Stimulated activated effector memory CD8-positive, alpha-beta T cell treated with anti-CD3 and anti-CD28 coated beads, Interleukin-12 subunit alpha, Interleukin-12 subunit beta, amount 100 ng/mL, for 72 hours (primary cell): ENCODE data around the gene NEUROD1.

Experiments
- ATAC-seq: fragments of 150-1000 bp; cut with Tn5 transposase; 2 replicates; pipeline ENCODE4 v1.10.0; 2021
- DNase-seq, 2 donors: peaks; one replicate each; pipeline ENCODE4 v3.0.0; 2021 to 2022; ENCODE audit warnings: low spot score in 2 of 2
- H3K27ac Mint-ChIP-seq: one replicate; pipeline ENCODE4 v1.8.0; 2022; ENCODE audit warnings: mild to moderate bottlenecking, mixed read lengths
- H3K36me3 Mint-ChIP-seq: one replicate; pipeline ENCODE4 v1.8.0; 2022; ENCODE audit warnings: mild to moderate bottlenecking, mixed read lengths
- H3K4me1 Mint-ChIP-seq: one replicate; pipeline ENCODE4 v1.8.0; 2022; ENCODE audit warnings: mixed read lengths
- H3K4me3 Mint-ChIP-seq: one replicate; pipeline ENCODE4 v1.8.0; 2022; ENCODE audit warnings: mild to moderate bottlenecking, mixed read lengths
- H3K9me3 Mint-ChIP-seq: one replicate; pipeline ENCODE4 v1.8.0; 2022; ENCODE audit warnings: mixed read lengths

NEUROD1 gene

DNA sequence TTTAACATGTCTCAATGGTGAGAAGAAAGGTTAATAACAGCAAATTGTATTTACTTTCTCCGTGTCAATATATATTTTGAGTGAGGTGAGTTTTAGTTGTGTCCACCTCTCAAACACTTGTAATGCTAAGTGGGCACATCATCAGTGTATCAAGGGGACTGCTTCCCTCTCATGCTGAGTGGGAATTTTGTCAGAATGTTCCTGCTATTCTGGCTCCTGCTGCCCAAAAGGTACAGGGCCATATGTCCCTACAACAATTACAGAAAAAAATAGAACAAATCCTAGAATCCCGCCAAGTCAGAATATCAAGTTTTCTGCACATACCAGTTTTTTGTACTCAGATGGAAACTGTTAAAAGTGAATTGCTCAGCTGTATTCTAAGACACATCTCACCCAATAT is 18.0 kb downstream of the NEUROD1 start:
- no peaks in the 10 kb centered on the region for H3K9me3 Mint-ChIP-seq
- DNase-seq: no peak
- H3K4me1 Mint-ChIP-seq: no peaks in the 10 kb centered on the region
- no peak overlapping the region for H3K4me3 Mint-ChIP-seq
- H3K27ac Mint-ChIP-seq: no peak overlapping the region
- H3K36me3 Mint-ChIP-seq: no peaks in the 10 kb centered on the region
- ATAC-seq: no peak

DNA sequence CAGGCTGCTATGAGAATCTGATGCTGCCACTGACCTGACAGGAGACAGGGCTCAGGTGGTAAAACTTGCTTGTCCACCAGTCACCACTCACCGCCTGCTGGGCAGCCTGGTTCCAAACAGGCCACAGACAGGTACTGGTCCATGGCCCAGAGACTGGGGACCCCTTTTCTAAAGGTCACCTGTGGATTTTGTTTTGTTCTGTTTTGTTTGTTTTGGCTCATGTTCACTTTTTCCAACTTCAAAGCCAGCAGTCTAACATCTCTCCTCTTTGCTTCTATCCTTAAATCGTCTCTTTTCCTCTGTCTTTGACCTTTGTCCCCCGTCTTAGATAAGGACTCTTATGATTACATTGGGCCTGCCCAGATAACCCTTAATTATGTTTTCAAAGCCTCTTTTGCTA is 20.1 kb downstream of the NEUROD1 start:
- Mint-ChIP-seq H3K9me3 (no peaks in the 10 kb centered on the region), H3K36me3 (no peaks in the 10 kb centered on the region), H3K4me3 (no peak overlapping the region), H3K27ac (no peak overlapping the region), H3K4me1 (peaks cover 5% of the 10 kb centered on the region)
- ATAC-seq (no peak), DNase-seq (no peak)

DNA sequence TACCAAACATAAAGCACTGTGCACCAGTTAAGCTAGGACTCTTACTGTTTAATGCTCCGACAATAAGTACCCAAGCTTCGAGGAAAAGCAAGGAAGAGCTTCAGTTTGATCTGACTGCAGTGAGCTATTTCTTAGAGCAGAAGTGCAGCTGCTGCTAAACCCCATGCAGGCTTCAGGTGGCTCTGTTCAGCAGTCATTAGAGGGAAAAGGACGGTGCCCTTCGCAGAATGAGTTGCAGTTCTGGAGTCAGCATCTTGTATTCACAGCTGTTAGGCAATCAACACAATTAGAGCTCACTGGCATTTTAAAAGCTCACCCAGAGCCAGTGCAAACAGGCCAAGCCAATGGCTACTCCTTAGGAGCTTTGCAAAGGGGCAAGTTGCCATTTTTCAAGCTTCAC is 21.9 kb downstream of the NEUROD1 start:
- DNase-seq (no peak), ATAC-seq (no peak)
- peaks cover 5% of the 10 kb centered on the region for H3K4me1 Mint-ChIP-seq
- H3K4me3 Mint-ChIP-seq: no peak overlapping the region
- no peak overlapping the region for H3K27ac Mint-ChIP-seq
- H3K36me3 Mint-ChIP-seq: no peaks in the 10 kb centered on the region
- H3K9me3 Mint-ChIP-seq: no peaks in the 10 kb centered on the region

DNA sequence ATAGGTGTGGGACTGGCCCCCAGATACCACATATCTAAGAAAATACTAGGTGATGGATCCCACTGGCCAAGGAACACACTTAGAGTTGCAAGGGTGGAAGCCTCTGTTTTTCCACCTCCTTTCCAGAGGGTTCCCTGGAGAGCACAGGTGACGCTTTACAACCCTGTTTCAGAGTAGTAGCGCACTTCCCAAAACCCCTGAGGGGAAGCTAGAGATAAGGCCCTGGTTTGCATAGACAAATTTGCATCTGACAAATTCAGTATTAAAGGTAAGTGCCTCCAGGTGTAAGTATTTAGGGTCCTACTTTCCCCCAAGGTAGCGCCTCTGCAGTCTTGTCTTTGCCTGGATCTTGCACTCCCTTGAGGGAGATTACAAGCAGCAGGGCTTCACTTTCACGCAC is 22.9 kb downstream of the NEUROD1 start:
- H3K9me3 Mint-ChIP-seq: no peaks in the 10 kb centered on the region
- H3K4me3 Mint-ChIP-seq: peak overlapping the region; percentile 73
- no peaks in the 10 kb centered on the region for H3K36me3 Mint-ChIP-seq
- no peak overlapping the region for H3K27ac Mint-ChIP-seq
- peaks cover 5% of the 10 kb centered on the region for H3K4me1 Mint-ChIP-seq
- no peak for ATAC-seq
- DNase-seq: no peak

DNA sequence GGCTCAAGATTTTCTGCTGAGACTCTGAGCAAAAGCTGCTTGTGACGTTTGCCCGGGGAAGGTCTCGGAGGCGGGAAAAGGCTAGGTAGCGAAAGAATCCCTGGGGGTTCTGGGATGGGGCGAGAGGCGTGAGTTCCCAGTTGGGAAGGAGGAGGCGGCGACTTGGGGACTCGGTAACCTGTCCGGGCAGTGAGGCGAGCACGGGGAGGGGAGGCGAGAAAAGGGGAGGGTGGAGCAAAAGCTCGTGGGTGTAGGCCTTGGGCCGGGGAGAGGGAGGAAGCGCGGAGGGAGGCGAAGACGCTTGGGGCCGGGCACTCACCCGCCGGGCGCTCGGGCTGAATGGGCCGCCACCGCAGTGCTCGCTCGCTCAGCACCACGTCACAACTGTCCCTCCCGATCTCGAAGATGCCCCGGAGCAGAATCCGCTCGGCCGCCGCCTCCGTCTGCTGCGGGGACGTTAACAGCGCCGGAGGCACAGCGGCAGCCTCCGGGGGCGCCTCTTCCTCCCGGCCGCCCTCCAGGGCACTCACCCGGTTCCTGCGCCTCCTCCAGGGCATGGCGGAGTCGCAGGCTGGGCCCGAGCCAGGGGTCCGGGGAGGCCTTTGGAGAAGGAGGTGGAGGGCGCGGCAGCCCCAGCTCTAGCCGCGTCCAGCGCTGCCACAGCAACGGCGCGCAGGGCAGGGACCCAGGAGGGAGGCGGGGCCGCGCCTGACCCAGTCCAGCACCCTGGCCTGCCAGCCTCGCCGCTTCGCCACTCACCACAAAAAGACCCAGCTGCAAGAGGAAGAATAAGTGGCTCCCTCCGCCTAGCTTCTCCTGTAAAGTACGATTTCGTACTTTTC is 23.6 kb downstream of the NEUROD1 start, which contains the start of gene CERKL:
CERKL (minus strand) TSS at position 656 of the 842 bp plus-strand sequence; CDS start at position 557, 99 bp downstream.
- DNase-seq: peak in 1 of 2 donors; percentile 56
- no peaks in the 10 kb centered on the region for H3K9me3 Mint-ChIP-seq
- peak; percentile 74 for ATAC-seq
- H3K4me1 Mint-ChIP-seq: peaks cover 5% of the 10 kb centered on the region
- no peak within 1 kb of the TSS for H3K27ac Mint-ChIP-seq
- no peaks in the 10 kb centered on the region for H3K36me3 Mint-ChIP-seq
- H3K4me3 Mint-ChIP-seq: peak within 1 kb of the TSS; percentile 73

DNA sequence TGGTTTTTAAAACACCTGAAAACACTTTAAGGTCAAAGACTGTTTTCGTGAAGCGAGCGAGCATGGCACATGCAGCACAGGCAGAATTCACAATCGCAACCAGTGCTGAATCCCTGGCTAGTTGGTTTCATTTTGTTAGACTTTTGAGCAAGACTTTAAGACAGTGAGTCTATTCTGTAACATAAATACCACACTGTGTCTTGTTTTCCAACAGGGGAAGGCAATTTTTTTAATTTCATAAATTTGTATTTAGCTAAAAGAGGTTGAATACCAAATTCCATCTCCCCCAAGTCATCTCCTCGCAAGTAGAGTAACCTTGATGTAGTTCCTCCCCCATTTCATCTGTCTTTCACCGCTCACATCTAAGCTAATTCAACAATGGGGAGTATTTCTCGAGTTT is 24.8 kb downstream of the NEUROD1 start:
- DNase-seq: no peak
- H3K27ac Mint-ChIP-seq: no peak overlapping the region
- H3K9me3 Mint-ChIP-seq: no peaks in the 10 kb centered on the region
- no peaks in the 10 kb centered on the region for H3K36me3 Mint-ChIP-seq
- peaks cover 5% of the 10 kb centered on the region for H3K4me1 Mint-ChIP-seq
- ATAC-seq: no peak
- H3K4me3 Mint-ChIP-seq: no peak overlapping the region

DNA sequence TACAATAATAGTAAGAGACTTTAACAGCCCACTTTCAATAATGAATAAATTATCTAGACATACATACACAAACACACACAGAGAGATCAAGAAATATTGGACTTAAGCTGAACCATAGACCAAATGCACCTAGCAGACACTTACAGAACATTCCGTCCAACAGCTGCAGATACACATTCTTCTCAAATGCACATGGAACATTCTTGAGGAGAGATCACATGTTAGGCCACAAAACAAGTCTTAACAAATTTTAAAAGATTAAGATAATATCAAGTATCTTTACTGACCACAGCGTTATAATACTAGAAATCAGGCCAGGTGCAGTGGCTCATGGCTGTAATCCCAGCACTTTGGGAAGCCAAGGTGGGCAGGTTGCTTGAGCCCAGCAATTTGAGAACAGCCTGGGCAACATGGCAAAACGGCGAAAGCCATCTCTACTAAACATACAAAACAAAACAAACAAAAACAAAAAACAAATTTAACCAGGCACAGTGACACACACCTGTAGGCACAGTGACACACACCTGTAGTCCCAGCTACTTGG is 30.8 kb downstream of the NEUROD1 start:
- Mint-ChIP-seq H3K4me3 (no peak overlapping the region), H3K27ac (no peak overlapping the region), H3K4me1 (no peaks in the 10 kb centered on the region), H3K9me3 (no peaks in the 10 kb centered on the region), H3K36me3 (no peaks in the 10 kb centered on the region)
- ATAC-seq (no peak), DNase-seq (no peak)

DNA sequence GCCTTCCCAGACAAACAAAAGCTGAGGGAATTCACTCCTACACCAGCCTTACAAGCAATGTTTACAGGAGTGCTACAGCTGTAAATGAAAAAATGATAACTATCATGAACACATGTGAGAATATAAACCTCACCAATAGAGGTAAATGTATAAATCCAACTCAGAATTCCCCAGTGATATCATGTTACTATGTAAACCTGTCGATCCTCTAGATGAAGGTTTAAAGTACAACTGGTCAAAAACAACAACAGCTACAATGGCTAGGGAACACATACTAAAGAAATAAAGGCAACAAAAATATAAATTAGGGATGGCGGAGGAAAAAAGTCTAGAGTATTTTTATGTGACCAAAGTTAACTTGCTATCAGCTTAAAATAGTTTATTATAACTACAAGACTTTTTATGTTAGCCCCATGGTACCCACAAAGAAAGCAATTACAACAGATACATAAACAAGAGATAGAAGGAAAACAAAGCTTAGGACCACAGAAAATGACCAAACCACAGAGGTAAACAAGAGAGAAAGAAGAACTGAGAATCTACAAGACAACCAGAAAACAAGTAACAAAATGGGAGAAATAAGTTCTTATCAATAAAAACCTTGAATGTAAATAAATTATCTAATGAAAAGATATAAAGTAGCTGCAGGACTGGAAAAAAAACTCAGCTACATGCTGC is 31.7 kb downstream of the NEUROD1 start:
- ATAC-seq (no peak), DNase-seq (no peak)
- H3K4me3 Mint-ChIP-seq: no peak overlapping the region
- no peaks in the 10 kb centered on the region for H3K4me1 Mint-ChIP-seq
- no peak overlapping the region for H3K27ac Mint-ChIP-seq
- H3K36me3 Mint-ChIP-seq: no peaks in the 10 kb centered on the region
- H3K9me3 Mint-ChIP-seq: no peaks in the 10 kb centered on the region

DNA sequence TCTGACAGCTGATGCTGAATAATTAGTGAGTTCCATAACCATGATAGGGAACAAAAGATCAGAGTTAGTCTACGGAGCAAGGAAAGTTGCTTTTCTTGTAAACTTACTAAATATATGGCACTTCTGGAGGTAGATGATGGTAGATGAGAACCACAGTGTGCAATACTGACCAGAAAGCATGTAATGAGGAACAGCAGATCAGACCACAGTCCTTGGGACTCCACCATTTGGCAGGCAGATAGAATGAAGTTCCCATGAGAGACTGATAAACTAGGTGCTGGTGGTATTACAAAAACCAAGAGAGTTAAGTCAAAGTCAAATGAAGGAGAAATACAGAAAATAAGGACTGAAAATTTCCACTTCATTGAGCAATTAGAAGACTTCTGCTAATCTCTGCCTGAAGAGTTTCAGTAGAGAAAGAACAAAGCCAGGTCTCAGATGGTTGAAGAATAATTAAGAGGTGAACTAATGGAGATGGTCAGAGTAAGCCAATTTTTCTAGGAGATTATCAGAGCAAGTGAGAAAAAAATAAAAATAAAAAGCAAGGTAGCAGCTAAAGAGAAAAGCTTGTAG is 33.8 kb downstream of the NEUROD1 start:
- Mint-ChIP-seq H3K27ac (no peak overlapping the region), H3K4me1 (no peaks in the 10 kb centered on the region), H3K9me3 (no peaks in the 10 kb centered on the region), H3K36me3 (no peaks in the 10 kb centered on the region), H3K4me3 (no peak overlapping the region)
- ATAC-seq: no peak
- DNase-seq: no peak

DNA sequence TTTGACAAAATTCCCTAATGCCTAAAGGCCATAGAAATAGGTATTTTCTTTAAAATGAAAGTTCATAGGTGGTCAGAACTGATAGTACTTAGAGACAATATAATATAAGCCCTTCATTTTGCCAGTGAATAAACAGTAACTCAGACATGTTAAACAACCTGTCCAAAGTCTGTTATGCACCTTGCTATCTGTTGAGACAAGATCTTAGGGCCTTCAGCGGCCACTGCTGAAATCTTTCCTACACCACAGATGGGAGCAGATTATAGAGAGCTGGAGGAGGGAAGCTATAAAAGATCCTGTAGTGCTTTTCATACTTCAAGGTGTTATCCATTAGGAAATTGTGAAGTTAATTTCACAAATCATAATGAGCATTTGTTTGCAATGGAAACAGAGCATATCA is 37.2 kb downstream of the NEUROD1 start:
- Mint-ChIP-seq H3K27ac (no peak overlapping the region), H3K4me3 (no peak overlapping the region), H3K4me1 (no peaks in the 10 kb centered on the region), H3K36me3 (no peaks in the 10 kb centered on the region), H3K9me3 (no peaks in the 10 kb centered on the region)
- ATAC-seq (no peak), DNase-seq (no peak)

DNA sequence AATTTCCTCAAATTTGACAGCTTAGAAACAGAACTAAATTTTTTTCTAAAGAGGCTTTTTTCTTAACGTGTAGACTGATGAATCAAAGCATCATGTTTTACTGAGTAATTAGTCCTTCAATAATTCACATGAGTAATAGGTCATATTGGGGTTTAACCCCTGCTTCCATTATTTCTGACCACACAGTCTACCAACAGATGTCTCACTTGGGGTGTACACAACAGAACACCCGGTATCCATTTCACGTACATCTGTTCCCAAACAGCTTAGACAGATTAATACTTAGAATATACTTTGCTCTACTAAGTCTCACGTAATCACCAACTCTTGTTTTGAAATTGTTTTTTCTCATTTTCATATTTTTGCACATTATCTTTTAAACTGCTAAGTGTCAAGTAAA is 38.2 kb downstream of the NEUROD1 start:
- no peaks in the 10 kb centered on the region for H3K9me3 Mint-ChIP-seq
- H3K4me3 Mint-ChIP-seq: no peak overlapping the region
- DNase-seq: no peak
- ATAC-seq: no peak
- no peak overlapping the region for H3K27ac Mint-ChIP-seq
- no peaks in the 10 kb centered on the region for H3K4me1 Mint-ChIP-seq
- no peaks in the 10 kb centered on the region for H3K36me3 Mint-ChIP-seq

DNA sequence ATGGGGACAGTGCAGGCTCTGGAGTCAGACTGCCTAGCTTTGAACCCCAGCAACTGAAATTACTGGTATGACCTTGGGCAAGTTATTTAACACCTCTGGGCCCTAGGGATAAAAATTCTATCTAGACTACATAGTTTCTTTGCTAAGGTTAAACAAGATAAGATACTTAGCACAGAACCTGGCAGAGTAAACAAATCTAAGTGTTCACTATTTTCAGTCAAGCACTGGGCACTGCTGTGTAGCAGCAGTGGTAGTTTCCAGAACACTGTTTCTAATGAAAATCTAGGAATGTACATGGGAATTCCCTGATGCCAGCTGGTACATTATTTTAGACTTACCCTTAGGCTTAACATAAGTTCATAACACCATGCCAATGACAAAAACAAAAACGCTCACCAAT is 40.6 kb downstream of the NEUROD1 start:
- H3K4me3 Mint-ChIP-seq: no peak overlapping the region
- H3K36me3 Mint-ChIP-seq: no peaks in the 10 kb centered on the region
- H3K27ac Mint-ChIP-seq: no peak overlapping the region
- ATAC-seq (no peak), DNase-seq (no peak)
- no peaks in the 10 kb centered on the region for H3K4me1 Mint-ChIP-seq
- H3K9me3 Mint-ChIP-seq: no peaks in the 10 kb centered on the region

DNA sequence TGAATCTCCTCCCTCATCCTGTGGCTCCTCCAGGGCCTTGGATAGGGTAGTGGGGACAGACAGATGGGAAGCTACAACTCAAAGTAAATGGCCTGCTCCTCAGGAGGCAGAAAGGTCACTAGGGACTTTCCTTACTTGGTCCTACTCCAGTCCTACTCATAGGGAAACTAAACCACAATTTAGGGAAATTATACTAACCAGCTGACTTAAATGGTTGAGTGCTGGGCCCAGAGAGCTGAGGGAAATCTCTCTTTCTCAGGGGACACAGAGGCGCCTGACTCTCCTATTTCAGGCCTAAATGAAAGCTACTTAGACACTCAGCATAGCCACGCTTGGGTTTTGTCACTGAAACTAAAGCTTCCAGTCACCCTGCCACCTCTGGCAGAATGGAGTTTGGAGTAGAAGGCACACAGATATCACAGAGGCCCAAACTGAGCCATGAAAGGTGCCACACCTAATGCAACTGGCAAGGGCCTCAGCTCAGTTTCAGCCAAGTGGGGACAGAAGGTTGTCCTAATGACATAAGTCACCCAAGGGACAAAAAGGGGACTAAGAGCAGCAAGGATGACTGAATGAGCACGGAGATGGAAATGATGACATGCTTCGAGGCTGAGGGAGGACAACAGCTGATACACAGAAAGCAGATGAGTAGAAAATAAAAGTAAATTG is 47.5 kb downstream of the NEUROD1 start:
- no peaks in the 10 kb centered on the region for H3K9me3 Mint-ChIP-seq
- DNase-seq: no peak
- H3K27ac Mint-ChIP-seq: no peak overlapping the region
- no peak for ATAC-seq
- H3K4me1 Mint-ChIP-seq: no peaks in the 10 kb centered on the region
- no peaks in the 10 kb centered on the region for H3K36me3 Mint-ChIP-seq
- H3K4me3 Mint-ChIP-seq: no peak overlapping the region

DNA sequence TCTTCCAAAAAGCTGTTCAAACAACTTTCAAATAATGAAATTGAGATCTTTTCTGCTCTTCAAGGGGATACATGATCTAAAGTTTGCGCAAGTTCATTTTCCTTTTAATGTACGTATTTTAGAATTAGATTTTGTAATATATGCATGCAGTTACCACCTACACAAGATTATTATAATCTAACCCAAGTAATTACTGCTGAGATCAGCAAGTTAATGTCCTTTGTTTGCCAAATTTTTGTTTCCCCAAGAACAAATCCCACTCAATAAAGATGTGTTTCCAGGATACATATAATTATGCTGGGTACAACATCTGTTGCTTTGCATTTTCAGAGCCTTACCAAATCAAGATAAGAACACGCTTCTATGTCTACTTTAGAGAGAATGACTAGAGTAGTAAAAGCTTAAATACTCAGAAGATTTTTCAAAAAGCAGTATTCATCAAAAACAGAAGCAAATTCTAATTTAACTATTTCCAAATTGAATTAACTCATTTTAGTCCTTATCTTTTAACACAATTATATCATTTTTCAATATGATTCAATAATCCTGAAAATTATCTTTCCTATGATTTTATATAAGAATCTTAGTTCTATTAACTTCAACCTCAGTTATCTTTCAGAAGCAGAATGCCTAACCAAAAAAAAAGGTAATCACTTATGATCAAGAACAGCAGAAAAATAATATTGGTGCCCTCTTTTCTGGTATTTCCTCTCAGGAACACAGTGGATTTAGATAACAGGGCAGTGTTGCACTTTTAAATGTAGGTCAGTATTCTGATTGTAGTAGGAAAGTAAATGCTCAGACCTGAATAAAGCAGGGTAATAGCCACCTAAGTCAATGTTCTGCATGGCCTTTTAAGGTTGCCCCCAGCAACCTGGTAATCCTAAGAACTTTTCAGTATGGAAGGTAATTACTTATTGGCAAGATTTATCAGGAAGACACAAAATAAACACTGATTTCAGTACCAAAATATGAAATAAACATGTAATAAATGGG is 51.4 kb downstream of the NEUROD1 start:
- ATAC-seq (no peak), DNase-seq (no peak)
- Mint-ChIP-seq H3K36me3 (no peaks in the 10 kb centered on the region), H3K4me1 (no peaks in the 10 kb centered on the region), H3K27ac (no peak overlapping the region), H3K9me3 (no peaks in the 10 kb centered on the region), H3K4me3 (no peak overlapping the region)
